ENCODE results near the gene DHX57. TPM values are rescaled to one million over a fixed set of nuclear protein-coding genes. Genes with fewer than 3 reads are reported as not detected.
"Not testable (repeated sequence)": the region's sequence is repeated elsewhere in the genome, so short reads cannot be mapped to it uniquely, and the experiment has no call there.

The DHX57 gene
- total RNA-seq, 1 donor from 2014 or later = 19.5 TPM

GRCh38 chr2:38873763-38874162 is 2.0 kb downstream of the DHX57 start:
- DNase-seq (ENCODE audit: extremely low read depth, low read depth, low spot score) = no peak

GRCh38 chr2:38871432-38871831 is 4.3 kb downstream of the DHX57 start:
- DNase-seq (ENCODE audit: extremely low read depth, low read depth, low spot score) = no peak

GRCh38 chr2:38866773-38867443 is 8.8 kb downstream of the DHX57 start:
- DNase-seq (ENCODE audit: extremely low read depth, low read depth, low spot score) = no peak

GRCh38 chr2:38863061-38863695 is 12.6 kb downstream of the DHX57 start:
- DNase-seq (ENCODE audit: extremely low read depth, low read depth, low spot score) = no peak

GRCh38 chr2:38862476-38862875 is 13.3 kb downstream of the DHX57 start:
- no peak for DNase-seq (ENCODE audit: extremely low read depth, low read depth, low spot score)

GRCh38 chr2:38856165-38856564 is 19.6 kb downstream of the DHX57 start:
- DNase-seq (ENCODE audit: extremely low read depth, low read depth, low spot score) = no peak

GRCh38 chr2:38850045-38850444 is 25.7 kb downstream of the DHX57 start:
- DNase-seq (ENCODE audit: extremely low read depth, low read depth, low spot score) = no peak

GRCh38 chr2:38836791-38837190 is 38.9 kb downstream of the DHX57 start:
- DNase-seq (ENCODE audit: extremely low read depth, low read depth, low spot score) = no peak

- DNase-seq (ENCODE audit: extremely low read depth, low read depth, low spot score) = no peak
These were observed 39.7 kb downstream of the DHX57 start for GRCh38 chr2:38835990-38836389.

GRCh38 chr2:38835015-38835601 is 40.6 kb downstream of the DHX57 start:
- DNase-seq (ENCODE audit: extremely low read depth, low read depth, low spot score) = peak; percentile 16

GRCh38 chr2:38830526-38831159 is 45.1 kb downstream of the DHX57 start:
- DNase-seq (ENCODE audit: extremely low read depth, low read depth, low spot score) = no peak

GRCh38 chr2:38829971-38830370 is 45.8 kb downstream of the DHX57 start:
- no peak for DNase-seq (ENCODE audit: extremely low read depth, low read depth, low spot score)

- DNase-seq (ENCODE audit: extremely low read depth, low read depth, low spot score) = no peak
These were observed 47.3 kb downstream of the DHX57 start for GRCh38 chr2:38828460-38828859.

GRCh38 chr2:38827539-38828145 is 48.1 kb downstream of the DHX57 start:
- not testable (repeated sequence) for DNase-seq (ENCODE audit: extremely low read depth, low read depth, low spot score)

GRCh38 chr2:38825956-38826355 is 49.8 kb downstream of the DHX57 start:
- no peak for DNase-seq (ENCODE audit: extremely low read depth, low read depth, low spot score)

- no peak for DNase-seq (ENCODE audit: extremely low read depth, low read depth, low spot score)
These were observed 50.8 kb downstream of the DHX57 start for GRCh38 chr2:38824906-38825305.

- no peak for DNase-seq (ENCODE audit: extremely low read depth, low read depth, low spot score)
These were observed 52.3 kb downstream of the DHX57 start for GRCh38 chr2:38823386-38823785.

- DNase-seq (ENCODE audit: extremely low read depth, low read depth, low spot score) = no peak
These were observed 57.2 kb downstream of the DHX57 start for GRCh38 chr2:38818565-38818964.

- DNase-seq (ENCODE audit: extremely low read depth, low read depth, low spot score) = no peak
These were observed 59.8 kb downstream of the DHX57 start for GRCh38 chr2:38815936-38816335.

GRCh38 chr2:38810488-38810887 is 65.2 kb downstream of the DHX57 start:
- no peak for DNase-seq (ENCODE audit: extremely low read depth, low read depth, low spot score)

- no peak for DNase-seq (ENCODE audit: extremely low read depth, low read depth, low spot score)
These were observed 67.1 kb downstream of the DHX57 start for GRCh38 chr2:38808677-38809076.

Measured in glomerular endothelial cell (primary cell).